GM10266 (cell line): ENCODE data around the gene VEZT.

ENCODE experiments used
- DNase-seq: peaks from one replicate; pipeline ENCODE4 v3.0.0; 2012; ENCODE audit errors: extremely low spot score
- CTCF ChIP-seq: IDR thresholded peaks from 2 replicates; pipeline ENCODE4 v1.5.1; 2012; ENCODE audit warnings: mild to moderate bottlenecking, low read depth; ENCODE audit not compliant: control insufficient read depth, insufficient read depth; ENCODE audit errors: missing control alignments

Gene VEZT

GRCh38 chr12:95349291-95349690 lies 131.7 kb downstream of the VEZT start:
- TF ChIP-seq CTCF = no peak
- DNase-seq = no peak

- TF ChIP-seq CTCF = no peak
- DNase-seq = no peak
Measured at GRCh38 chr12:95351748-95352147, 134.1 kb downstream of the VEZT start.
